HG02852 (cell line): ENCODE measurements around the gene MAPKAPK5.
"Not testable (repeated sequence)": the region's sequence is repeated elsewhere in the genome, so short reads cannot be mapped to it uniquely, and the experiment has no call there.

Experiments
- ATAC-seq: cut with Tn5 transposase; IDR thresholded peaks from one replicate; pipeline ENCODE4 v1.9.1; 2021; ENCODE audit warnings: mild to moderate bottlenecking, moderate library complexity; ENCODE audit not compliant: unreplicated experiment

Gene MAPKAPK5

GRCh38 chr12:111826992-111827391 lies 15.0 kb upstream of the MAPKAPK5 start:
- ATAC-seq: no peak

- ATAC-seq: no peak
Observed at GRCh38 chr12:111827907-111828306, 14.1 kb upstream of the MAPKAPK5 start.

- ATAC-seq: no peak
Observed at GRCh38 chr12:111828338-111828979, 13.6 kb upstream of the MAPKAPK5 start.

GRCh38 chr12:111829635-111830034 lies 12.4 kb upstream of the MAPKAPK5 start:
- not testable (repeated sequence) for ATAC-seq

GRCh38 chr12:111834740-111835386 lies 7.2 kb upstream of the MAPKAPK5 start:
- not testable (repeated sequence) for ATAC-seq

- not testable (repeated sequence) for ATAC-seq
Observed at GRCh38 chr12:111835531-111836181, 6.4 kb upstream of the MAPKAPK5 start.

- no peak for ATAC-seq
Observed at GRCh38 chr12:111838353-111838752, 3.7 kb upstream of the MAPKAPK5 start.

GRCh38 chr12:111840807-111841206 lies 1.2 kb upstream of the MAPKAPK5 start:
- ATAC-seq: no peak

- ATAC-seq: peak; percentile 8
Observed at GRCh38 chr12:111841236-111841749, 735 bp upstream of the MAPKAPK5 start.

- peak; percentile 23 for ATAC-seq
Observed at GRCh38 chr12:111842556-111843396, 748 bp downstream of the MAPKAPK5 start.

GRCh38 chr12:111846016-111846415 lies 4.0 kb downstream of the MAPKAPK5 start:
- ATAC-seq: no peak

GRCh38 chr12:111850526-111850925 lies 8.5 kb downstream of the MAPKAPK5 start:
- ATAC-seq: no peak

- ATAC-seq: no peak
Observed at GRCh38 chr12:111858186-111858585, 16.2 kb downstream of the MAPKAPK5 start.

- ATAC-seq: no peak
Observed at GRCh38 chr12:111858778-111859177, 16.8 kb downstream of the MAPKAPK5 start.

GRCh38 chr12:111864913-111865312 lies 22.9 kb downstream of the MAPKAPK5 start:
- ATAC-seq: no peak

- ATAC-seq: no peak
Observed at GRCh38 chr12:111867531-111867930, 25.5 kb downstream of the MAPKAPK5 start.

GRCh38 chr12:111868676-111869588 lies 26.9 kb downstream of the MAPKAPK5 start:
- ATAC-seq: no peak

GRCh38 chr12:111869671-111870070 lies 27.6 kb downstream of the MAPKAPK5 start:
- ATAC-seq: no peak

GRCh38 chr12:111870216-111870615 lies 28.2 kb downstream of the MAPKAPK5 start:
- ATAC-seq: no peak

GRCh38 chr12:111870706-111871105 lies 28.7 kb downstream of the MAPKAPK5 start:
- ATAC-seq: no peak
